GM13976 (cell line): ENCODE measurements around the gene PTPN7.

ENCODE experiments used
- DNase-seq: peaks from one replicate; pipeline ENCODE4 v3.0.0; 2012; ENCODE audit warnings: low spot score
- in situ Hi-C: fragments of 300-500 bp; cut with MboI; formaldehyde crosslinking; loops from one replicate; pipeline ENCODE4 v1.12.0; 2022; ENCODE audit warnings: low sequenced_read_pairs, mixed read lengths, inconsistent platforms; ENCODE audit not compliant: unreplicated experiment
- TF ChIP-seq, protein P1 (sequence below): IDR thresholded peaks from 2 replicates; pipeline ENCODE4 v1.5.1; 2012; ENCODE audit warnings: borderline replicate concordance, mild to moderate bottlenecking; ENCODE audit not compliant: insufficient read depth; ENCODE audit errors: extremely low read depth, missing control alignments, control extremely low read depth

Gene PTPN7

GRCh38 chr1:202189001-202189790, 28.8 kb upstream of the PTPN7 start:
- TF ChIP-seq, protein P1, sequence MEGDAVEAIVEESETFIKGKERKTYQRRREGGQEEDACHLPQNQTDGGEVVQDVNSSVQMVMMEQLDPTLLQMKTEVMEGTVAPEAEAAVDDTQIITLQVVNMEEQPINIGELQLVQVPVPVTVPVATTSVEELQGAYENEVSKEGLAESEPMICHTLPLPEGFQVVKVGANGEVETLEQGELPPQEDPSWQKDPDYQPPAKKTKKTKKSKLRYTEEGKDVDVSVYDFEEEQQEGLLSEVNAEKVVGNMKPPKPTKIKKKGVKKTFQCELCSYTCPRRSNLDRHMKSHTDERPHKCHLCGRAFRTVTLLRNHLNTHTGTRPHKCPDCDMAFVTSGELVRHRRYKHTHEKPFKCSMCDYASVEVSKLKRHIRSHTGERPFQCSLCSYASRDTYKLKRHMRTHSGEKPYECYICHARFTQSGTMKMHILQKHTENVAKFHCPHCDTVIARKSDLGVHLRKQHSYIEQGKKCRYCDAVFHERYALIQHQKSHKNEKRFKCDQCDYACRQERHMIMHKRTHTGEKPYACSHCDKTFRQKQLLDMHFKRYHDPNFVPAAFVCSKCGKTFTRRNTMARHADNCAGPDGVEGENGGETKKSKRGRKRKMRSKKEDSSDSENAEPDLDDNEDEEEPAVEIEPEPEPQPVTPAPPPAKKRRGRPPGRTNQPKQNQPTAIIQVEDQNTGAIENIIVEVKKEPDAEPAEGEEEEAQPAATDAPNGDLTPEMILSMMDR: peak; percentile 79
- in situ Hi-C loops: loop anchor here (10.0 kb wide), 1 partner anchor 126 kb away; no protein-coding TSS in a partner anchor
- peak; percentile 75 for DNase-seq

GRCh38 chr1:202187697-202188407, 27.4 kb upstream of the PTPN7 start:
- in situ Hi-C loops: loop anchor here (10.0 kb wide), 1 partner anchor 127 kb away; no protein-coding TSS in a partner anchor

GRCh38 chr1:202187041-202187671, 26.8 kb upstream of the PTPN7 start:
- TF ChIP-seq, protein P1: no peak
- in situ Hi-C loops: loop anchor here (10.0 kb wide), 1 partner anchor 128 kb away; no protein-coding TSS in a partner anchor

More at GRCh38 chr1:202187697-202188407, 27.4 kb upstream of the PTPN7 start:
- DNase-seq: no peak
- TF ChIP-seq, protein P1: no peak

GRCh38 chr1:202186327-202186726, 25.9 kb upstream of the PTPN7 start:
- in situ Hi-C loops: loop anchor here (10.0 kb wide), 1 partner anchor 128 kb away; no protein-coding TSS in a partner anchor
- TF ChIP-seq, protein P1: no peak
- no peak for DNase-seq

More at GRCh38 chr1:202187041-202187671, 26.8 kb upstream of the PTPN7 start:
- DNase-seq: no peak

DNA sequence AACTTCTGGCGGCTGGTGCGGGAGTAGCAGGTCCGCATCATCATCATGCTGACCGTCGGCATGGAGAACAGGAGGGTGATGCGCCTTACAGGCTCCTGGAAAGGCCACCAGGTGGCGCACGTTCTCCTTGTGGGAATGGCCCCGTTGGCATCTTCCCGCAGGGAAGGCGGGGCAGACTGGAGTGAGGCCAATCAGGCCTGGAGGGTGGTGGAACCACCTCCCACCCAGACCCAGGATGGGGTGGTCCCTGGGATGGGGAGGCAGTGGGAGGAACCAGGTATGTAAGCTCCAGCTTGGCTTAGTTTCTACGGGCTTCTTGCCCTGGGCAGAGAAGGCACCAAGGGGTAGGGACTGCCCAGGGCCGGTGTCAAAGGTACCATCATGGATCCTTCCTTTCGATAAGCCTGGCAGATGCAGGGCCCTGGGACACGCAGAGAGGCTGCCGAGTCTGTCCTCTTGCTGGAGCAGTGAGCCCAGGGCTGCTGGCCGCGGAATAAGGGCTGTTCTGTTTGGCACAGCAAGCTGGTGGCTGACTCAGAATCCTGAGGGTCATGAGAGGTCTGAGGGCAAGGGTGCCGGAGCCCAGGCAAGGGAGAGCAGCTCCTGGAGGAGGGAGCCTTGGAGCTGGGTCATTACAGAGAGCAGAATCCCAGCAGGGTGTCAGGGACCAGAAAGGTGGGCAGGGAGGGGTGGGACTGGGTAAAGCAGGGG, 24.5 kb upstream of the PTPN7 start:
- TF ChIP-seq, protein P1: peak; percentile 87
- in situ Hi-C loops: loop anchor here (10.0 kb wide), 1 partner anchor 130 kb away; no protein-coding TSS in a partner anchor
- DNase-seq: peak; percentile 79
